ENCODE measurements around the gene PDZRN3. TPM values are rescaled to one million over a fixed set of nuclear protein-coding genes. Genes with fewer than 3 reads are reported as not detected.

PDZRN3 gene
- total RNA-seq, 1 donor from 2014 or later: 58.6 TPM

GRCh38 chr3:73432706-73433032 lies 192.1 kb downstream of the PDZRN3 start:
- Mint-ChIP-seq H3K9me3 (no peaks in the 10 kb centered on the region), H3K27me3 (no peaks in the 10 kb centered on the region), H3K4me3 (peak overlapping the region; percentile 70), H3K36me3 (no peaks in the 10 kb centered on the region), H3K4me1 (ENCODE audit: unreplicated experiment) (peaks cover 52% of the 10 kb centered on the region), H3K27ac (no peak overlapping the region)
- TF ChIP-seq, protein P1, sequence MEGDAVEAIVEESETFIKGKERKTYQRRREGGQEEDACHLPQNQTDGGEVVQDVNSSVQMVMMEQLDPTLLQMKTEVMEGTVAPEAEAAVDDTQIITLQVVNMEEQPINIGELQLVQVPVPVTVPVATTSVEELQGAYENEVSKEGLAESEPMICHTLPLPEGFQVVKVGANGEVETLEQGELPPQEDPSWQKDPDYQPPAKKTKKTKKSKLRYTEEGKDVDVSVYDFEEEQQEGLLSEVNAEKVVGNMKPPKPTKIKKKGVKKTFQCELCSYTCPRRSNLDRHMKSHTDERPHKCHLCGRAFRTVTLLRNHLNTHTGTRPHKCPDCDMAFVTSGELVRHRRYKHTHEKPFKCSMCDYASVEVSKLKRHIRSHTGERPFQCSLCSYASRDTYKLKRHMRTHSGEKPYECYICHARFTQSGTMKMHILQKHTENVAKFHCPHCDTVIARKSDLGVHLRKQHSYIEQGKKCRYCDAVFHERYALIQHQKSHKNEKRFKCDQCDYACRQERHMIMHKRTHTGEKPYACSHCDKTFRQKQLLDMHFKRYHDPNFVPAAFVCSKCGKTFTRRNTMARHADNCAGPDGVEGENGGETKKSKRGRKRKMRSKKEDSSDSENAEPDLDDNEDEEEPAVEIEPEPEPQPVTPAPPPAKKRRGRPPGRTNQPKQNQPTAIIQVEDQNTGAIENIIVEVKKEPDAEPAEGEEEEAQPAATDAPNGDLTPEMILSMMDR (conservative IDR thresholded peaks at IDR 0.05): peak; percentile 51
- DNase-seq (ENCODE audit: extremely low spot score, unreplicated experiment): no peak

GRCh38 chr3:73432023-73432705 lies 192.6 kb downstream of the PDZRN3 start:
- H3K4me3 Mint-ChIP-seq: peak overlapping the region; percentile 81
- no peaks in the 10 kb centered on the region for H3K9me3 Mint-ChIP-seq
- H3K27me3 Mint-ChIP-seq: no peaks in the 10 kb centered on the region
- H3K36me3 Mint-ChIP-seq: no peaks in the 10 kb centered on the region
- TF ChIP-seq, protein P1 (conservative IDR thresholded peaks at IDR 0.05): peak; percentile 87
- no peak for DNase-seq (ENCODE audit: extremely low spot score, unreplicated experiment)
- no peak overlapping the region for H3K27ac Mint-ChIP-seq
- H3K4me1 Mint-ChIP-seq (ENCODE audit: unreplicated experiment): peaks cover 52% of the 10 kb centered on the region

DNA sequence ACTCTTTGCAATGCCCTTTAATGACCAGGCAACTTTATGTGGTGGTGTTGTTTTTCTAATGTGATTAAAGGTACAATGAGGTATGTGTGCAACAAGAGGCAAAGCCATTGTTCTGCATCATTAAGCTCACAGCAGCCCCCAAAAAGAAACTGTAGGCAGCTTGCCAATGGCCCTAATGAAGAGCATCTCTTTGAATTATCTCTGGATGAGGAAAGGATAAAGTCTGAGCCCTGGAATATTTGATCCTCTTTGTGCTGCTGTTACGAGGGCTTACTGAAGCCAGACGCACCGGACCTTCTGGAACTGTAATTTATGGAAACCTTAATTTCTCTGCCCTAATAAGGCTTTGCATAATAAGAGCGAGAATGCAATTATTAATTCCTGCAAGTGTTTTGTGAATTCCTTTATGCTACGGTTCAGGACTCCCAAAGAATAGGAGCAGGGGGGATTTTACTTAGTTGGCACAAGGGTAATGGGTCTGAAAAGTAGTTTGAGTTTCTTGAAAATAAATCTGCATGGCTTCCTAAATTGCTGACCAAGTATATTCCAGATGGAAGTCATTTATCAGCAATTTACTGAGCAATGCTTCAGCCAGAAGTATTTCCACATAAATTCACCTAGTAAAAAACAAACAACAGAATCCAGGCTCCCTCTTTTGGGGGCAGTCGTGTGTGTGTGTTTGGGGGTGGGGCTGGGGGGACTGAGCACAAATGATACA lies 193.4 kb downstream of the PDZRN3 start:
- no peaks in the 10 kb centered on the region for H3K36me3 Mint-ChIP-seq
- H3K27me3 Mint-ChIP-seq: no peaks in the 10 kb centered on the region
- no peak for DNase-seq (ENCODE audit: extremely low spot score, unreplicated experiment)
- peaks cover 56% of the 10 kb centered on the region for H3K4me1 Mint-ChIP-seq (ENCODE audit: unreplicated experiment)
- no peak overlapping the region for H3K27ac Mint-ChIP-seq
- peak overlapping the region; percentile 81 for H3K4me3 Mint-ChIP-seq
- TF ChIP-seq, protein P1 (conservative IDR thresholded peaks at IDR 0.05): no peak
- H3K9me3 Mint-ChIP-seq: no peaks in the 10 kb centered on the region

DNA sequence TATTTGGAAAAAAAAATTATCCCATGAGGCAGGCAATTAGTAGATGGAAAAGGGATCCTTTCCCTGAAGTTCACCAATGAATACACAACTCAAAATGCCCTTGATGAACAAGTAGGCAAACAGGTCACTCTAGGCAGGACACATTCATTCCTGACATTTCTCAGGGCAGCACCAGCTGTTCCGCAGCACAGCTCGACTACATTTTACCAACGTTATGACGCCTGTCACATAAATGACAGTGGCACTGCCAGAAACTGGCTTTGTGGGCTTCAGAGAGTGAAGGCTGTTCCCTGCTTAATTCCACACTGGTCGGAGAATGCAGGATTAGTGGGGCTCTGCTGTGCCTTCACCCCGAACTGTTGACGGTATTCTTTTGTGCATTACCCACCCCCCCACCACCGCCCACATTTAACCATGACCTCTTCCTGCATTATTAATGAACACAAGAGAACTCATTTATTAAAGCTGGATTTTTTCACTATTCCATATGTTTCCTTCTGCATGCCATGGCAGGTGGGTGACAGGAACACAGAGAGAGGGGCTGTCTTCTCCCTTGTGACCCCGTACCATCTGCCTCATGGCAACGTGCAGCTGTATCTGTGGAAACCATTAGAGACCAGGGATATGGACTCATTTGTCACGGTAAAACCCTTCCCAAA lies 197.6 kb downstream of the PDZRN3 start:
- Mint-ChIP-seq H3K27ac (peak overlapping the region; percentile 3), H3K4me1 (ENCODE audit: unreplicated experiment) (peaks cover 40% of the 10 kb centered on the region), H3K27me3 (no peaks in the 10 kb centered on the region), H3K36me3 (no peaks in the 10 kb centered on the region), H3K9me3 (peaks cover under 1% of the 10 kb centered on the region), H3K4me3 (no peak overlapping the region)
- no peak for DNase-seq (ENCODE audit: extremely low spot score, unreplicated experiment)
- TF ChIP-seq, protein P1 (conservative IDR thresholded peaks at IDR 0.05): no peak

DNA sequence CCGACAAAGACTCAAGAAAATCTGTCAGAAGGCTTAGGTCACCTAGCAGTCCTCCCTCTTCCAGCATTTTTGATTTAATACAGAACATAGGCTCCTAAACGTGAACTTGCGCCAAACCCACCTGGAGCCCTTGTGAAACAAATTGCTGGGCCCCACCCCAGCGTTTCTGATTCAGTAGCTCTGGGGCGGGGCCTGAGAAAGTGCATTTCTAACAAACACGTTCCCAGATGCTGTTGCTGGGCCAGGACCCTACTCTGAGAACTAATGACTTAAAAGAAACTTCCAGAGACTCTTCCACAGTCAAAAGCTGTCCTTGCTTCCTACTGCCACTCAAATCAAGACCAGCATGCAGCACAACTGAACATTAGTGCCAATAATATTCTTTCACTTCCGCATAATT lies 198.1 kb downstream of the PDZRN3 start:
- Mint-ChIP-seq H3K4me1 (ENCODE audit: unreplicated experiment) (peaks cover 35% of the 10 kb centered on the region), H3K9me3 (peaks cover 4% of the 10 kb centered on the region), H3K36me3 (no peaks in the 10 kb centered on the region), H3K27ac (peak overlapping the region; percentile 3), H3K4me3 (no peak overlapping the region), H3K27me3 (no peaks in the 10 kb centered on the region)
- DNase-seq (ENCODE audit: extremely low spot score, unreplicated experiment): no peak
- TF ChIP-seq, protein P1 (conservative IDR thresholded peaks at IDR 0.05): no peak
